Amniotic epithelial cell (primary cell): ENCODE measurements around the gene CDH5.

Source experiments
- DNase-seq: peaks from one replicate; pipeline ENCODE4 v3.0.0-alpha.2; 2010; ENCODE audit warnings: low read depth

CDH5 gene

DNA sequence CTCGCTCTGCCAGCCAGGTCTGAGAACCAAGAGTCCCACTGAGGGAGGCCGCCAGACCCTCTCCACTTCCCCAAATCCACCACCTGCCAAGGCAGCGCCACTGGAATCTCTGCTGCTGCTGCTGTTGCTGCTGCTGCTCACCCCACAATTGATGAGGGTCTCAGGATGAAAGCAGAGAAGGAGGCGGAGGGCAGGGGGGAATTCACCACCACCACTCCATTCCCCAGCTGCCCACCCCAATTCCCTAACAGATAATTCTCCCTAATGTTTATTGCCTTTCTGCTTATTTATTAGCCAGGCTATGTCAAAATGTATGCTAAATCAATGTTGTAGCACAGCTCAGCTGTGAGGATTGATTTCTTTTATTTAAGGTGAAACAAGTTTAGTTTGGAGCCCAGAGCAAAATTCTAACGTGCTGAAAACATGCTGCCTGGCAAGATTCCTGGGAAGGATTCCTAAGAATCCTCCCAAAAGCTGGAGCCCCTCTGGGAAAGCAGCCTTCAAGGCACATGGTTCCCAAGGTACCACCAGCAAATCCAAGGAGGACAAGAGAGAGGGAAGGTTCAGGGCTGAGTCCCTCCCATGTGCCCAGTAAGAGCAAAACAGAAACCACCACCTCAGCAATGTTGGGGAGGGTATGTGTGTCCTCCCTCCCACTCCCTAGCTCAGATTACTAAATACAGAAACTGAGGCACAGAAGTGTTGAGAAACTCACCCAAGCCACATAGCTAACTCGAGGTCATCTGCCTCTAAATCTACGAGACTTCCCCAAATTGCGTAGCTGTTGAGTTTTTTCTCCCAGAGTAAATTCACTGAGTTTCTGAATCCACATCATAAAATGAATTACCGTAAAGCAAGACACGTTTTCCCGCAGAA, 12.2 kb upstream of the CDH5 start:
- no peak for DNase-seq

DNA sequence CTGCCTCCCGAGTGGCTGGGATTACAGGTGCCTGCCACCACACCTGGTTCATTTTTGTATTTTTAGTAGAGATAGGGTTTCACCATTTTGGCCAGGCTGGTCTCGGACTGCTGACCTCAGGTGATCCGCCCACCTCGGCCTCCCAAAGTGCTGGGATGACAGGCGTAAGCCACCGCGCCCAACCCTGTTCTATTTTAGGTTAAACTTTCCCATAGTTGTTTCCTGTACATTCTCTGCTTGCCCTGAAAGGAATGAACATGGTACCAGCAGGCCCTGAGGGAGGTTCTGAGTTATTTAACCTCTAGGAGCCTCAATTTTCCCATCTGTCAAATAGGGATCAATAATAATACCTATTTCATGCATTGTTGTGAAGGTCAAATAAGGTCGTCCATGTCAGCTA, 11.0 kb upstream of the CDH5 start:
- DNase-seq = no peak

DNA sequence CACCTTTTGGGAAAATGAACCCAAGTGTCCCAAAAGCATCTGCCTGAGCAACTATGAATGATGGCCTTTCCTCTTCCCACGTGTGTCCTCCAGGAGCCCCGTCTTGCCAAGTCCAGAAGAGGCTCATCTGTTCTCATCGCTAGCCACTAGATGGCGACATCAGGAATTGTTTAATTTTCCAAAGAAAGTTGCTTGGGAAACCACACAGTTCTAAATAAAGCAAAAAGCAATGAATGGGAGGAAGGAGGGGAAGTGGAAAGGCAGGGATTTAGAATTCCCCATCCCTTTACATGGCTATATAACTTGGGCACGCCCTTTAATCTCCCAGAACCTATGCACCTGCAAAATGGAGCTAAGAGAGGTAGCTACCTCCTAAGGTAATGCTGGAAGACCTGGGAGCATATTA, 9.0 kb upstream of the CDH5 start:
- peak; percentile 77 for DNase-seq

DNA sequence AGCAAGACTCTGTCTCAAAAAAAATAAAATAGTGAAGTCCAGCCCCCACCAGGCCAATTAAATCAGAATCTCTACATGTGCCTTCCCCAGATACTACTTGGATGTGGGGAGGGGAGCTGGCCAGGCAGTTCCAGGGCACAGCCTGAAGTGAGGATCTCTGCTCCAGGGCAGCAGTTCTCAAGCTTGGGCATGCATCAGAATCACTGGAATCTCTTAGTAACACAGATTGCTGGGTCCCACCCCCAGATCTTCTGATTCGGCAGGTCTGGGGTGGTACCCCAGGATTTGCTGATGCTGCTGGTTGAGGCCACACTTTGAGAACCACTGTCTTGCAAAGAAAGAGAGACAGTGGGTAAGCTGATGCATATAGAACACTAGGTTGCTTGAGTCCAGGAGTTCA, 8.3 kb upstream of the CDH5 start:
- DNase-seq = no peak

DNA sequence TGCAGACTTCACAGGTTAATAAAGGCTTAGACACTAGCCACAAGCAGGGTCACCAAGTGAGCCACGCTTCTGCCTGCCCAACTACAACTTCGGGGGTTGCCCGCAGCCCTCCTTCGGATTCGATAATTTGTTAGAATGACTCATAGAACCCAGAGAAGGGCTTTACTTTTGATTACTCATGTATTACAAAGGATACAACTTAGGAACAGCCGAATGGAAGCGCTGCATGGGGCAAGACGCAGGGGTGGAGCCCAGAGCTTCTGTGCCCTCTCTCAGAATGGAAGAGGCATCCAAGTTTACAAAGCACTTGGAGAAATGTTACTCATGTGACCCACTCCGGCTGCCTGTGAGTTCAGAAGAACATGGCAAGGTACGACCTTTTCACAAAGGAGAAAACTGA, 7.5 kb upstream of the CDH5 start:
- DNase-seq = peak; percentile 19

DNA sequence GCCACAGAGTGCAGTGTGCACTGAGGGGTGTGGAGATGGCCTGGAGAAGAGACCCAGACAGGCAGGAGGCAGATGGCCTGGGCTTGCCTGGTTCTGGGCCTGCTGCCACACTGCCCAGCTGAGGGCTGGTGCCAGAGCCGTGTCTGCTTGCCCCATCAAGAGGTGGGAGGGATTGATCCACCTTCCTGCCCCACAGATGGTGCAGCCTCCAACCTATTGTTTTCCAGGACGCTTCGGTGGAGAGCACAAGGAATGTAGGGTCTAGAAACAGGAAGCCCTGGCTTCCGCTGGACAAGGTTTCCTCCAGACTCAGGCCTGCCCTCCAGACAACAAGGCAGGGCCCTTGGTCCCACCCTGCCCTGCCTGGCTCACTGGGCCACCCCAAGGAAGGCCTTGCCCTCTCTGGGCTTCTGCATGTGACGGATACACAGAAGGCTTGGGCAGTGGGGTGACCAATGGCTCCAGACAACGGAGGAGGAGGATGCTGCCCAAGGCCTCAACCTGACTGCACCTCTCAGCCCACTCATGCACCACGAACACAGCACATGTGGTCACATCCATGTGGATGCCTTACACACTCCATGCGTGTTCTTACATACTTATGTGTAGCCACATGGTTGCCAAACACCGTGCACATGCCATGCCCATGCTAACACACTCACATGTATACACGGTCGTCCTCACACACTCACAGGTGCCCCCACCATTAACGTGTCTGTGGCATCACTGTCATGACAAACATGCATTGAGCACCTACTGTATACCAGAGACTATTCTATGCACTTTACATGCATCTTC, 6.5 kb upstream of the CDH5 start:
- DNase-seq = no peak

DNA sequence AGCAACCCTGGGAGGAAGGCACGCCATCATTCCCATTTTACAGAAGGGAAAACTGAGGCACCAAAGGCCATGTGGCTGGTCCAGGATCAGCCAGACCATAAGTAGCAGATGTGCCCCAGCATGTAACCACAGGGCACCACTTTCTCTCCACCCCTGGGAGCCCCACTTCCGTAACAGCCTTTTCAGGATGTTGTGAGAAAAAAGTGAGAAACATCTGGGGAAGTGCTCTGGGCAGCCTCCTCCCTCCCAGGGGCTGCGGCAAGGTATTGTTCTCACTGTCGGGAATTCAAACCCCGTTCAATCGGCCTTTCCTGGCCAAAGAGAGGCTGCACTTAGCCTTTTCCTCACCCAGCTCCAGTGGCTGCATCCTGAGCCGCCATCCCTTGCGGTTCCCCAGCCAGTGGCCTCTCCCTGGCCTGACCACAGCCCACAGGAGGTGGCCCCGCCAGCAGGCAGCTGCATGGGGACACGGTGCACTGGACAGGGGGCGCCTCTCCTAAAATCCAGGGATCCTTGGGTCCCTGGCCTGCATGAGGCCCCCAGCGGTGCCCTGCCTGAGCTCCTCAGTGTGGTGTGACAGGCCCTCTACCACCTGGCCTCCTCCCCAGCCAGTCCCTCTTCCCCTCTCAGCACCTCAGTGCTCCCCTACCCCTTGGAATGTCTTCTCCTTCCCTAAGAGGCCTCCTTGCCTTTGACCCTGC, 5.7 kb upstream of the CDH5 start:
- no peak for DNase-seq

DNA sequence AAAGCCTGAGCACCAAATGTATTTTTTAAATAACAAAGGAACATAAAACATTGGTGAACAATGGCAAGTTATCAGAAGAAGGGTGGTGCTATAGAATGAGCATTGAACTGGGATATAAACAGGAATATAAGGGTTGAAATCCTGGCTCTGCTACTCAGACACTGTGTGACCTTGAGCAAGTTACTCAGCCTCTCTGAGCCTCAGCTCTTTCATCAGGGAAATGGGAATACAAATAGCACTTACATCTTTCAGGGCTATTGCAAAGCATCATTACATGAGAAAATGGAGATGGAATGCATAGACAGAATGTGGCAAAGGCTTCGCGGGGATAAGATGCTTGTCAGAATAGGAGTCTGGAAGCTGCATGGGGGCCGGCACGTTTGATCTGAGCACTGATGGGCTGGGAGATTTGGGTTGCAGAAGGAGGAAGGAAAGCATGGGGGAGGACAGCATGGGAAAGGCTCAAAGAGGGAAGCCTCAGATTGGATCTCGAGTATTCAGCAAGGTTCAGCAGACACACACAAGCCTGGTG, 4.8 kb upstream of the CDH5 start:
- DNase-seq = no peak

DNA sequence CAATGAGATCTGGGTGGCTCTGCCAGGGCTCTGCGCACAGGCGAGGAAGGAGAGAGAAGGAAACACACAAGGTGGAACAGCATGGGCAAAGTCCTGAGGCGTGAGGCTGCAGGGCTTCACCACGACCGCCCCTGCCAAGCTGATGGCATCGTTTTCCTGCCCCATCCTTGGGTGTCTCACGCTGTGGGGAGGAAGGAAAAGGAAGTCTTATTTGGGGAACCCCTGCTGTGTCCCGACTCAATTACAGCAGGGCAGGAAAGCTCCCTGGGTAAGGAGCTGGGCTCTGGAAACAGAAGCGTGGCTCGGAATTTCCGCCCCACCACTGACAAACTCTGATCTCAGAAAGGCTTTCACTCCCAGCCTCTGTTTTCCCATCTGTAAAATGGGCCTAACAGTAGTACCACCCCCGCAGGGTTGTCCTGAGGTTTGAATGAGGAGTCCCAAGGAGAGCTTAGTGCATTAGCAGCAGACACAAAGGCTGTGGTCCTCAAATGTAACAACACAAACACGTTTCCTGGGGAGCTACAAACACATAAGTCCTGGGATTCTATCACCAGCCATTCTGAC, 3.2 kb upstream of the CDH5 start:
- no peak for DNase-seq

DNA sequence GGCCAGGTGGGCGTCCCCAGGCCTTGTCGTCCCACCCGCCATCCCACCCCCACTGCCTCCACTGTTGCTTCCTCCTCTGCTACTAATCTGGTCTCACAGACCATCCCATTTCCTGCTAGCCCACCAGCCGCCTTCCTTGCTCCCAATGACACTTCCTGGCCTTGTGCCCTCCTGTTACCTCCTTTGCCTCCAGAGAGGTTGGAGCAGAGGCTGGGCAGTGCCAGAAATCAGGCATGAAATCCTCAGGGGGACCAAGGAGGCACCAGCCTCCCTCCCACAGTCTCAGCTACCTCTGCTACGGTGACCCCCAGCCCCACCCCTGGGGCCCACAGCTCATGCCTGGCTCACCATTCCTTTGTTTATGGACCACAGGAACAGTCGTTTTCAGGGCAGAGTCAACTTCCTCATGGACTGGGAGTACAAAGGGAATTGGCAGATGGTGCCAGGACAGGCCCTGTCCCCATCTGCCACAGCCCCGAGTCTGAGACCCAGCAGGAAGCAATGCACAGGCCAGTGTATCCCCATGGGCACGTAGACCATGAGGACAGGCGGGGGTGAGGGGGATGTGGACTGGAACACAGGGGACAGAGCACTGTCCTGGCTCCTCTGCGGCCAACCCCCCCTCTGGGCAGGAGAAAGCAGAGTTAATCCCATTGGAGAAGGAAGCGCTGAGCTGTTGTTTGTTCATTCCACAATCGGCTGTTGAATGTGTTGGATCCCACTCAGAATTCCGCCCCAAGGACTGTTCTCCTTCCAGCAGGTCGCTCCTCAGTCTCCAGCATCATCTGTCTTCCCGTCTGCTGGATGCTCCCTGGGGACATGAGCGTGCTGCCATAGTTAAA, 2.2 kb upstream of the CDH5 start:
- DNase-seq = no peak

DNA sequence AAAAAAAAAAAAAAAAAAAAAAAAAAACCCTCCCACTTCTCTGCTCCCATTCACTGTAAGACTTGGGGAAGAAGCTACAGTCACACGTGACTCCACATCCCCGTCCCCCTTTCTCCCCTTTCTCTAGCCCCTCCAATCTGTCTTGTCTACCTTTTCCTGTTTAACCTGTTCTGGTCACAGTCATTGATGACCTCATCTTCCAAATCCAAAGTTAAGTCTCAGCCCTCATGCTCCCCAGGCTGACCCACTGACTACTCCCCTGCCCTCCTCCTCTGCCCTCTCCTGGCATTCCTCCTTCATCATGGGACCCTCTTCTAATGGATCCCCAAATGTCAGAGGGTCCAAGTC, 1.6 kb upstream of the CDH5 start:
- DNase-seq = no peak

DNA sequence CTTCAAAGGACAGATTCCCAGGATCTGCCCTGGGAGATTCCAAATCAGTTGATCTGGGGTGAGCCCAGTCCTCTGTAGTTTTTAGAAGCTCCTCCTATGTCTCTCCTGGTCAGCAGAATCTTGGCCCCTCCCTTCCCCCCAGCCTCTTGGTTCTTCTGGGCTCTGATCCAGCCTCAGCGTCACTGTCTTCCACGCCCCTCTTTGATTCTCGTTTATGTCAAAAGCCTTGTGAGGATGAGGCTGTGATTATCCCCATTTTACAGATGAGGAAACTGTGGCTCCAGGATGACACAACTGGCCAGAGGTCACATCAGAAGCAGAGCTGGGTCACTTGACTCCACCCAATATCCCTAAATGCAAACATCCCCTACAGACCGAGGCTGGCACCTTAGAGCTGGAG, 840 bp upstream of the CDH5 start:
- DNase-seq = no peak

DNA sequence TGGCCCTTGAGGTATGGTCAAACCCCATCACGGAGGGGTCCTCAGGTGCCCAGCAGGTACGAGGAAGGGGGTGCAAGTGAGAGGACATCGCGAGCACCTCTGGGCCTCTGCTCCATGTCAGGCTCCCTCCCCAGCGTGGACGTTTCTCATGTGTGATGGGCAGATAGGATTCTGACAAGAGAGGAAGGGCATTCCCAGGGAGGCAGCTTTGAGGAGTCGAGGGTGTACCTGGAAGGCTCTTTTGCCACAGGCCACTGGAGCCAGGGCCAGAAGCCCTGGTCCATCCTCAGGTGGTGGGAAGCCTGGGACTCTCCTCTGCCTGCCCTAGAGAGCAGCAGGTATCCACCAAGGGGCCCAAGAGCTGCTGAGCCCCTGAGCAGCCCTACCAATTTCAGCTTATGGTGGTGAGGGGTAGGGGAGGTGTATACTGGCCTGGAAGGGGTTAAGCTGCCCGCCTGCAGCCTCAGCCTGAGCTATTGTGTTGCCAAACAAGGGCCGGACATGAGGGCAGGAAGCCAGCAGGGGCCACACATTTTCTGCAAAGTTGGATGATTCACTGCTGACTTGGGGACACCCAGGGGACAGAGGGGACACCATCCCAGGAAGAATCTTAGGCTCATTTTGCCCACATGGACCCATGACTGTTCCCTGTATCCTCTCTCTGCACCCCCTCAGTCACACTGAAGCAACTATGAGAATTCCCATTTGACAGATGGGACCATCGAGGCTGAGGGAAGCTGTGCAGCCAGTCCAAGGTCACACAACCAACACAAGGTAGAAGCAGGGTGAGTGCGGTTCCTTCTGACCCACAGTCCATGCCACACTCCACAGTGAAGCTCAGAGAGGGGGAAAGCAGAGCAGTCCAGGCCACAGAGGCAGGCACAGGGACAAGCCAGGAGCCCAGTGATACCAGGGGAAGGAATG, 1.7 kb downstream of the CDH5 start:
- no peak for DNase-seq

DNA sequence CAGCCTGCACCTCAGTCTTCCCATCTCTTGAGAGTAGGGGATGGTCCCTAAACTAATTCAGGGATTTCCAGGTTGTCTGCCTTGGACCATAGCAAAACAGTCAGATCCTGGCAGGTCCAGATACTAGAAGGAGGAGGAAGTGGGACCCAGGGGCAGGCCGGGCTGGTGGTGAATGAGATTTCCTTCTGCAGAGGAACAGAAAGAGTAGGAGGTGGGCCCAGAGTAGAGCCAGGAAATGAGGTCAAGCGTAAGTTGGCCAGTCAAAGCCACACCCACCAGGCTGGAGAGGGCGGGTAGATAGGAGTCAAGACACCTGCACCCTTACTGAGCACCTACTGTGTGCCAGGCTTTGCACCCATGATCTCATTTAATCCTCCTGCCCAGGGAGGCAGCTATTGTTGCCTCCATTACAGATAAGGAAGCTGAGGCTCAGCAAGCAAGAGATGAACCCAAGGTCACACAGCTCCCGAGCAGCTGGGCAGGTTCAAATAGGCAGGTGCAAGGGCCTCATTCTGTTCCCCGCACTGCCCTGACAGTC, 2.6 kb downstream of the CDH5 start:
- DNase-seq = no peak

DNA sequence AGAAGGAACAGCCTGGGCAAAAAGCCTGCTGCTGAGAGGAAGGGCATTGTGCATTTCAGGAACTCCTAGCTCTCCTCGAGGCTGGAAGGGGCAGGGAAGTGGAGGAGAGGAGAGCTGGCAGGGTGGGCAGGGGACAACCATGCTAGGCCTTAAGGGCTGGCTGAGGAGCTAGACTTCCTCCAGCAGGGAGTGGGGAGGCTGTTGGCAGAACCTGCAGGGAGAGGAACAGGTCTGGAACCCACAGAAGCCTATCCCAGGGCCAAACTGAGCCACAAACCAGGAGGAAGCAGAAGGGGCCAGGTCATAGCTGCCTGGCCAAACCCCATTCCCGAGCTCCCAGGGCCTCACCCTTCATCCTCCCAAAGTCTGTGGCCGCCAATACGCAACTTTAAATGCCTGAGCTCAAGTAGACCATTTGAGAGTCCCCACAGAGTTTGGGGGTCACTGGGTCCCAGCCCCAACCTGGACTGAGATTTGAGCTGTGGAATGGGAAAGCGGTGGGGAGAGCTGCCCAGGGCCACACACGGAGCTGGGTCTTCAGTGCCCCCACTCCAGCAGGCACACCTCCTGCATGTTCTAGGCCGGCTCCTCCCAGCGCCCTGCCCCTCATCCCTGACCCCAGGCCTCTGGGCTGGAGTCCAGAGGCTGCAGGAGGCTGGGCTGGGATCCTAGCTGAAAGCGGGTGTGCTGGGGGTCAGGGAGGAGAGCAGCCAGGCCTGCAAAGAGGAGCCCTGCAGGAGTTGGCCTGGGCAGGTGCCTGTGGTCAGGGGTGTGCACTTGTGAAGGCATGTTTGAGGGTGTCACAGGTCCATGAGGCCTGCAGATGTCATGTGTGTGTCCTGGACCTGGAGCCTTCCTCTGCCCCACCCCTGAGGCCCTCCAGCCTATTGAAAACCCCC, 4.5 kb downstream of the CDH5 start:
- DNase-seq = no peak

DNA sequence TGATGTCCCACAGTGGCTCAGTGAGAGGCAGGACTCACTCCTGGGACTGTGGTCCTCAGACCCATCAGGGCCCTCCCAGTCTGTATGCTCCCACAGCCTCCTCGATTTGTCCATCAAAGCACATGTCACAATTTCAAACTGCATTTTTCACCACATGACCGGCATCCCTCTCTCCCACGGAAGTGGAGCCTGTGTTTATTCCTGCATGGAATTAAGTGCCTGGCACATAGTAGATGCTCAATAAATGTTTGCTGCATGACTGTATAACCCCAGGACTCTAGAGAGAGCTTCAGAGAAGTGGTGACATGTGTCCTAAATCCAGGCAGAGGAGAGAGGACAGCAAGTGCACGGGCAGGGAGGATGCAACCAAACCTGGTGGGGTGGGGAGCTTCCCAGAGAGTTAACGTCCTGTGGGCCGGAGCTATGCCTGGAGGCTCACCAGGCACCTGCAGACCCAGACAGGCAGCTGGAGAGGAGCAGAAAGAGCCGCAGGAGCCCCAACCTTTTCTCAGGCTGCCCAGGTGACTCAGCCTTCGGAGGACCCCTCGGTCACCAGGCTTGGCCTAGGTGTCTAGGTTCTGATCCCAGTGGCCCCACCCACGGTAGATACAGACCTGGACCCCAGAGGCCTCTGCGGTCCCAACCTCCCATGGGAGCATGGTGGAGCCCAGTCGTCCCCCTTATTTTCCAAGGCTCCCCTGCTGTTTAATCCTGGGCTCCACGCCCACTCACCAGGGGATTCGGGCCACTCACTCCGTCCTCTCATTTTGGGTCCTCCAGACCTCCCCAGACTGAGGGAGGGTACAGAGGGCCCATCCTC, 5.8 kb downstream of the CDH5 start:
- no peak for DNase-seq

DNA sequence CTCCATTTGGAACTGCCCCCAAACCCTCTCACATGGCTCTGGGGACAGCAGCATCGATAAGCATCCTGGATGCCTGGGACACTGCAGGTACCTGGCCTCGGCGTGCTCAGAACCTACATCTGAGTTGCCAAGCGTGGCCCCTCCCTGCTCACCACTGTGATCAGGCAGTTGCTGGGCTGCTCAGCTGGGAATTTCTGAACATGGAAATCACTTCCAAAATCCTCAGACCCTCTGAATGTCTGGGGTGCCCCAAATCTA, 6.3 kb downstream of the CDH5 start:
- no peak for DNase-seq

DNA sequence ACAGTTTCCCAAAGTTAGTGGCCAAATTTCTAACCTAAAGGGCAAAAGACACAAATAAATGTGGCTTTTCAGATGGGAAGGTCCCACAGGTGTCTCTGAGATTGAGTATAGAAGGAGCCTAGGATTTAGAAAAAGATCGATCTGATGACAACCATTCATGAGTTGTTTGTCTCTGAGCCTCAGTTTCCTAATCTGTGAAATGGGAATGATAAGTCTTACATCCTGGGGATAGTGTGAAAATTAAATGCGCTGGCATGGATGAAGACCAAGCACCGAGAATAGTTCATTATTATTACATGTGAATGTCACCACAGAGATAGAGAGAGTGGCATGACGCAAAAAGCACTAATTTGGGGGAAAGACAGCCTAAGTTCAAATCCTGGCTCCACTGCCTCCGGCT, 7.2 kb downstream of the CDH5 start:
- DNase-seq = no peak
